GM19035 (cell line): Measurements from ENCODE around the gene HRCT1.
"Not testable (repeated sequence)": the region's sequence is repeated elsewhere in the genome, so short reads cannot be mapped to it uniquely, and the experiment has no call there.

Experiments used
- ATAC-seq: cut with Tn5 transposase; IDR thresholded peaks from one replicate; pipeline ENCODE4 v1.9.1; 2021; ENCODE audit not compliant: unreplicated experiment

Gene HRCT1

DNA sequence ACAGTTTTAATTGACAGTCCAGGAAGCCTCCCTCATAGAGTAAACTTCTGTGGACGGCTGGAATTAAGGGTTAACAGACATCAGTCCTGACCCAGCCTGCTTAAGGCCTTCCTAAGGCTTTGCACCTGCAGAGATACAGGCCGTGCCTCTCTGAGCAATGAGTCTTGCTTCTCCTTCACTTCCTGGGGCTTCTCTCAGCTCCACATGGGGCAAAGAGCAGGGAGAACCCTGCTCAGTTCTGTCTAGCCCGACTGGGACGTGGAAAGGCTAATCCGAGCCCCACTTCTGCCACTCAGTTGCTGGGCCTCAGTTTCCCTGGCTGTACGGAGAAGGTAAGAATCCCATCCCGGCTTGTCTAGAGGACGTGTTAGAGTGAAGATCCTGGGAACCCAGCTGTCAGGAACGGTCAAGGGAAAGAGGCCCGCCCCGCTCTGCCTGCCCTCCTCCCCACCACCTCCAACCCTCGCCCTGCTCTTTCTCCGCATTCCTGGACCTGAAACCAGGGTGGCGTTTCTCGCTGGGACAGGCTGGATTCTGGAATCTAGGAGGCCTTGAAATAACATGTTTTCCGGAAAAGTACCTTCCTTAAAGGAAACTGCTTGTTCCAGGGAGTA lies 9.8 kb downstream of the HRCT1 start:
- ATAC-seq, result no peak

DNA sequence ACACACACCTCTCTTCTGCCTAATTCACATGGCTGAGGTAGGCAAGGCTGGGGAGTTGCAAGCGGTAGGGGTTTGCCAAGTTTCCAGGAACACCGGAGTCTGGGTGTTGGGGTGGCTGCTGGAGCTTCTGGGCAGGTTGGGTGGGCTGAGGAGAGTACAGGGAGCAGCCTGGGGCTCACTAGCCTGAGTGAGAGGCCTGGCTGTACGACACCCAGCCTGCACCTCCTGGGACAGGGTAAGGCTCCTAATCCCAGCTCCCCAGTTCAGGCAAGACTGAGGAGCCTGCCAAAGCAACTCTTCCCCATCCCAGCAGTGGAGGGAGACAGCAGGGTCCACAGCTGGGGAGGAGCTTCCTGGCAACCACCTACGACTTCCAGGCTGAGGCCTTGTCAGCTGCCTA lies 11.3 kb downstream of the HRCT1 start:
- no peak for ATAC-seq

DNA sequence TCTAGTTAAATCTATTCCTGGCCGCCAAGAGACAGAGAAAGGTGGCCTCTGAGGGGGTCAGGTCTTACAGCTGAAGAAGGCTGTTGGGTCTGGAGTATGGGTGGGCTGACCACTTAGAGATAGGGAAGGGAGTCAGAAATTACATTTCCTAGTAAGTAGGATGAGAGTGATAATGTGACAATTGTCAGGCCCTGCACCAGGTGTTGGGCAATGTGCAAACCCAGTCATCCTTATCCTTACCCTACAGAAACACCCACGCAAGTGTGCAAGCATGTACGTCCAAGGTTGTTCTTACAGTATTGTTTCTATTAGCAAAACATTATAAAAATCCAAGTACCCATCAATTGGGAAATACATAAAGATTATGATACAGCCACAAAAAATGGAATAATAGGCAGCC lies 12.8 kb downstream of the HRCT1 start:
- no peak for ATAC-seq

DNA sequence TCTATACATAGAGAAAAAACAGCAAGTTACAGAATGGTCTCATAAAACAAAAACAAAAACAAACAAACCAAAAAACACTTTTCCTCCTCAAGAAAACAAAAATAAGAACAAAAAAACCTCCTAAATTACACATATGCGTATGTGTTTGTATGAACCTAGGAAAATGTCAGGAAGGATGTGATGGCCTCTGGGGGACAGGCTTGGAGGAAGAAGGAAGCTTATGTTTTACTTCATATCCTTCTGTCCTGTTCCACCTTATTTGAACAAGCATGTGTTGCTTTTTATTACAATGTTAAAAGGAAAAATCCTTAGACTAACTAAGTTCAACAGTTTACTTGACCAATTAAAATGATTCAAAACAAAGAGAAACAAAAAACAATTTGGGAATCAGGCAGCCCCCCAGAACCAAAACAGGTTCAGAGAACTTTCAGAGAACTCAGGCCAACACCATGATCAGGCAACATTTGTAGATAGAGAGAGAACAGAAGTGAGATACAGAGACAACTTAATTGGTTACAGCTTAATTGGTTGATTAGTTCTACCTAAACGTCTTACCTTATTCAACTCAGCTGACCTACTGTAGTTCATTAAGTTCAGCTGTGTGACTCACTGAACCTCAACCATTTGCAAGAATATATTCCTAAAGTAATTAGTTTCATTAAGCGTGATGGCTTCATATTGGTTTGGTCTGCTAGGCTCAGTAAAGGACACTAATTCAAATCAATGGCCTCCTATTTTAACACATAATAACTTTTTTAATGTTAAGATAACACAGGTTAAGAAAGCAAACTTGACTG lies 13.4 kb downstream of the HRCT1 start:
- ATAC-seq, result no peak

DNA sequence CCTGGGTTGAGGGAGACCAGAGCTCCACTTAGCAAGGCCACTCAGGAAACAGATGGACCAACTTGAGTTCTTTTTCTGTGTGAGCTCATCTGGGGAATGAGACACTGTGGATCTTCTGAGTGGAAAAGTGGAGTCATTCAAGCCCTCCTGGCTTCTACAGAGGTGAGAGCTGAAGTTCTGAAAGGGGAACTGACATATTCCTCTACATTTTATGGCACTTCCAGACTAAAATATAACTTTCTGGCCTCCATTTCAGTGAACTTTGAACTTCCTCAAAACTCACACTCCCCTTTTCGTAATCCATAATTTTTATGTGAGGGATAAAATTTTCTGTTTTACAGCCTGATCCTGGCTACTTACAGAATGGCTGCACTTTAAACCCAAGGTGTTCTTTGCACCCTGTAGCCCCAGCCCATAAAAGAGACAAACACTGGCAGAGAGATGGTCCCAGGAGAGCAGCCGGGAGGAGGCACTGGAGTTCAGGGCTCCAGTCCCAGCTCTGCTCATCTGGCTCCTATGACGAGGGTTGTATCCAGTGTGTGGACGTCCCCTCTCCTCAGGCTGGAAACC lies 14.1 kb downstream of the HRCT1 start:
- no peak for ATAC-seq

DNA sequence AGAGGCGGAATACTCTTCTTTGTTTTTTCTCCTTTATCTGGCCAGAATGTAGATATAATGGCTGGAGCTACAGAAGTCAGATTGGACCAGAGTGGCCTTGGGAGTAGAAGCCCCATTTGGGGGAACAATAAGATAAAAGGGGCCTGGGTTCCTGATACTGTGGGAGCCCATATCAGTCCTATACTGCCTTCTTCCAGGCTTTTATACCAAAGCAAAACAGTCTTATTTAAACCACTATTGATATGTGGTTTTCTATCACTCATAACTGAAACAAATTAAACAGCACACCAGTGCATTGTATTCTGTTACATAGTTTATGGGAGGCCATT lies 17.6 kb downstream of the HRCT1 start:
- ATAC-seq, result no peak

DNA sequence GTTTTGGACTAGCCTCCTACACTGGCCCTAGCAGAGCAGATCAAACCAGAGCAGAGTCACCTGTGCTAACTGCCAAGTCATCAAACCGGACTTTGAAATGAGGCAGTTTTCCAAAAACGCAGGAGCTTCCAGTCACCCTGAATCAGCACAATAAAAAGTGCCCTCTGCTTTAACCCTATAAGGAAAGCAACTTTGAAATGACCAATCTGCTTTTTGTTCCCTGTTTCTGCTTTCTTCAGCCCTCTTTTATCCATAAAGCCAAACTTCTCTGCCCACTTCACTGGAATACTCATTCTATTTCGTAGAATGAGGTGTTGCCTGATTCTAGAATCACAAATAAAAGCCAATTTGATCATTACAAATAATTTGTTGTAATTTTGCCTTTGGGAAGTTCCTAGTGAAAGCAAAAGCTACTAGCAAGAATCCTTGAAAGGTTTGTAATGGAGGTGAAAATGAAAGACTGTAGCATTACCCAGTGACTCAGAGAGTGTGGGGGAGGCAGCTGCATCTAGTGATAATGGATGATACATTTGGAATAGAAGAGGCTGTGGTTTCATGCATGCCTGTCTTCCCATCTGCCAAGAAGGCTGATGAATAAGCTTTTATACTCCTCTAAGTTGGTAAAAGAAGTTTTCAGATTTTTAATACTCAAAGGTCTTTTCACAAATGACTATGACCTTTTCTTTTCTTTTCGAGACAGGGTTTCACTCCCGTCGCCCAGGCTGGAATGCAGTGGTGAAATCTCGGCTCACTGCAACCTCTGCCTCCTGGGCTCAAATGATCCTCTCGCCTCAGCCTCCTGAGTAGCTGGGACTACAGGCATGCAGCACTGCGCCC lies 18.1 kb downstream of the HRCT1 start:
- no peak for ATAC-seq

DNA sequence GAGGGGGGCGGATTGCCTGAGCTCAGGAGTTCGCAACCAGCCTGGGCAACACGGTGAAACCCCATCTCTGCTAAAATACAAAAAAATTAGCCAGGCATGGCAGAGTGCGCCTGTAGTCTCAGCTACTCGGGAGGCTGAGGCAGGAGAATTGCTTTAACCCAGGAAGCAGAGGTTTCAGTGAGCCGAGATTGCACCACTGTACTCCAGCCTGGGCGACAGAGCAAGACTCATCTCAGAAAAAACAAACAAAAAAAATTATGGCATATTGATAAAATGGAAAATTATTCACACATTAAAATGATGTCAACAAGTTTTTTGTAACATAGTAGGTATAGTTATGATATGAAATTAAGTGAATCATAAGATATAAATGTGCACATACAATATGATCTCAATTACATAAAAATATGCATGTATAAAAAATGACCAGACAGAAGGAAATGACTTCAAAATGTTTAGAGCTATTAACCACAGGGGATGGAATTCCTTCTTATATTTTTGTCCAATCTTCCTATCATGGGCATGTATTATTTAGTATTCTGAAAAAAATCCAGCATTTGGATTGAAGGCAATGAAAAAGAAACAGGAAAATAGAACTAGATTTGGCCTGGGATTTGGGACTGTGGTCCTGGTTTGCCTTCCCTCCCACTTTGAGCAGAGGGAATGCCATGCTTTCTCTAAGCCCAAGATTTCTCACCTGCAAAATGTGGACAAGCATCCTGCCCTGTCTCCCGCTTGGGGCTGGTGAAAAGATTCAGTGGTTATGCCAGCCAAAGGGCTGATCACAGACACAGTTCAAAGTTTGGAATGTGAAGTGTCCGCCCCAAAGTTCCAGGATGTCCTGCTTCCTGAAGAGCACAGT lies 22.8 kb downstream of the HRCT1 start:
- no peak for ATAC-seq

DNA sequence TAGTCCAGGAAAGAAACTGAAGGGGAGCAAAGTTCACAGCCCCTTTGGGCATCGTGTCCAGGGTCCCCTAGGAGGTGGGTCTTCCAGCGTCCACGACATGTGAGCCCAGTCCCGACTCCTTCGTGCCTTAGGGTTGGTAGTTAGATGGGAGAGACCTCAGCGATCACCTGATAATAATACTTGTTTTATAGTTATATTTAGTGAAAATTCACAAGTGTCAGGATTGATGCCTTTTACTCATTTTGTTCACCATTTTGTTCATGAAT lies 23.4 kb downstream of the HRCT1 start:
- no peak for ATAC-seq

DNA sequence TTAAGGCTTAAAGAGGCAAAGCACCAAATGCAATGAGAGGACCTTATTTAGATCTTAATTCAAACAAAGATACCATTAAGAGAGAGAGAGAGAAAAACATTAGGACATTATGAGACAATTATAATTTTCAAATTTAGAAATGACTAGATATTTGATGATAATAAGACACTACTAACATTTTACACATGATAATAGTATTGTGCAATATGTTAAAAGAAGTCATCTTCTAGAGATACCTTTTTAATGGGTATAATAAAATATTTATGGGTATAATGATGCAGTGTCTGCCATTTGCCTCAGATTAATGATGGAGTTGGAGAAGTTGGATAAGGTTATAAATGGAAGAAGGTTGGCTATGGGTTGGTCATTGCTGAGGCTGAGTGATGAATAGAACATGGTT lies 24.5 kb downstream of the HRCT1 start:
- no peak for ATAC-seq

DNA sequence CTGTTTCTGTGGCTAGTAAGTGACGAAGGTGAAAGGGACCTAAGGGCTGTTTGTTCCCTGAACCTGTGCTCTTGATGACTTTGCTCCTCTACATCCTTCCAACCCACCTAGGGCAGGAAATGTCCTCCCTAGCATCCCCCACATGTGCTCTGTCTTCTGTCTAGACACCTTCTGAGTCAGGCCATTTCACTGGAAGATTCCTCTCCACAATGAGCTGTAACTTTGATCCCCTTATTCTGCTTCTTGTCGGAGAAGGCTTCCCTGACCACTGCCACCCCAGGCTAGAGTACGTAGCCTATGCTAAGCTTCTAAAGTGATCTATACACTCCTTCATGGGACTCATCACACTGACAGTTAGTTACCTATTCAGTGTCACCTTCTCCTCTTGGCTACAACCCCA lies 25.0 kb downstream of the HRCT1 start:
- ATAC-seq, result no peak

DNA sequence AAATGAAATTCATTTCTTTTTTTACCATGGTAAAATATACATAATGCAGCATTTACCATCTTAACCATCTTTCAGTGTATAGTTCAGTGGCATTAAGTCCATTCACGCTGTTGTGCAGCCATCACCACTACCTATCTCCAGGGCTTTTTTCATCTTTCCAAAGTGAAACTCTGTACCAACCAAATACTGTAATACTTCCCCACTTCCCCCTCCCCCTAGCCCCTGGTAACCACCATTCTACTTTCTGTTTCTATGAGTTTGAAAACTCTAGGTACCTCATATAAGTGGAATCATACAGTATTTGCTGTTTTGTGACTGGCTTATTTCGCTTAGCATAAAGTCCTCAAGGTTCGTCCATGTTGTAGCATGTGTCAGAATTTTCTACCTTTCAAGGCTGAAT lies 26.7 kb downstream of the HRCT1 start:
- no peak for ATAC-seq

DNA sequence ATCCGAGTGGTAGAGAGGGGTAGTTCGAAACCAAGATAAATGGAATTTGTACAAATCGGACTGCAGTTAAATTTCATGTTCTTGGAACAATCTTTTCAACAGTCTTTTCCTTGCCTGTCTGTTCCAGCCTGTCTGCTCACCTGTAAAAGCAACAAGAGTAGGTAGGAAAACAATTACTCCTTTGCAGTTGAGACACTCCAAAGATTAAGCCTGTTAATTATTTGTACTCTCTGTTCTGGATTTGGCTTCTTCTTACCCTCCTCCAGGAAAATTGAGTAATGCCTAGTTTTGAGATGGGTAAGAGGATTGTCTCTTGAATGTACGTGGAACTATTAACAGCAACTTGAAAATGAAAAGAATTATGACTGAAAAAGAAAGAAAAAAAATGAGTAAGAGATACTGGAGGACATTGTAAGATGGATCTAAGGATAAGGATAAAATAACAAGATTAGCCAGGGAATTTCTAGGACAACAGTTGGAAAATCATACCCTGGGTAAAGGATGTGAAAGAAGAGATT lies 27.6 kb downstream of the HRCT1 start:
- no peak for ATAC-seq

DNA sequence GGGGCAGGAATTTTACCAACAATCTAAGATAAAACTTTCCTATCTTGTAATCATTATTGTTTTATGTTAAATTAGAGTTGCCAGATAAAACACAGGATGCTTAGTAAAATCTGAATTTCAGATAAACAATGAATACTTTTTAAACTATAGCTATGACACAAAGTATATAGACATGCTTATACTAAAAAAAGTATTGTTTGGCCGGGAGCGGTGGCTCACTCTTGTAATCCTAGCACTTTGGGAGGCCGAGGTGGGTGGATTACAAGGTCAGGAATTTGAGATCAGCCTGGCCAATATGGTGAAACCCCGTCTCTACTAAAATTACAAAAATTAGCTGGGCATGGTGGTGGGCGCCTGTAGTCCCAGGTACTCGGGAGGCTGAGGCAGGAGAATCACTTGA lies 28.1 kb downstream of the HRCT1 start:
- not testable (repeated sequence) for ATAC-seq

DNA sequence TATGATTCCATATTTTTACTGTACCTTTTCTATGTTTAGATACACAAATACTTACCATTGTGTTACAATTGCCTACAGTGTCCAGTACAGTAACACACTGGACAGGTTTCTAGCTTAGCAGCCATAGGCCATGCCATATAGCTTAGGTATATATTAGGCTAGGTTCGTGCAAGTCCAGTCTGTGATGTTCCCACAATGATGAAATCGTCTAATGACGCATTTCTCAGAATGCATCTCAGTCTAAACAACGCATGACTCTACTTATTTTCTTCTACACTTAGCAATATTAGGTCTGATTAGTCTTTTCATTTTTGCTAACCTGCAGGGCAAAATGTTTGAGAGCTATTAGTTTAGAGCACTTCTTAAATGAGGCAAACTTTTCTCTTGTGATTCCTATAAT lies 29.3 kb downstream of the HRCT1 start:
- no peak for ATAC-seq

DNA sequence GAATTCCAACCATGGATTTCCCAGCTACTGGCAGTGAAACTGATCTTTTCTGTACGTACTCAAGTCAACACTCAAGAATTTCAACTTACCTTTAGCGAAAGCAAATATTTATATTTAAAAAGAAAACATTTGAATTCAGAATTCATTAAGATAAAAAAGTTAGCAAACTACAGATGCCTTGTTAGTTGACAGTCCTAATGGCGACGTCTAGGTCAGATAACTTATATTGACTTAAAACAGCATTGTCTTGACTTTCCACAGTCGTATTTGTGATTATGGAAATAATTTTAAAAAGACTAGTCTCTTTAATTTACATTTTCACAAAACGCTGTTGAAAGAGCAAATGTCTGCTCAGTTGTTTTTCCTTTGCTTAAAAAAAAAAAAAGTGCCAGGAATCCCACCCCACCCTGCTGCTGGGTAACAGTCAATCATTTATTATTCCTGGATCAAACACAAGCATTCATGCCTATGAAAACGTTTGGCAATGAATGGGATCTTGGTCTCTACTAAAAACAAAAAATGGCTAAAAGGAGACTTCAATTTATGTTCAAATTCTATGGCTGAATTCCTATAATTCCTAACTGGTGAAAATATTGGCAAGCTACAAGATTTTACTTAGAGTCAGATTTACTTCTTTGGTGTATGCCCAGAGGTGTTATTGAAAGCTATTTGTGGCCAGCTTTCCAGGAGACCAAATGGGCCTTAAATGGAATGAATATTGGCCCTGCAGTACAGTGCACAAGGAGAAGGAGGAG lies 29.9 kb downstream of the HRCT1 start:
- no peak for ATAC-seq

DNA sequence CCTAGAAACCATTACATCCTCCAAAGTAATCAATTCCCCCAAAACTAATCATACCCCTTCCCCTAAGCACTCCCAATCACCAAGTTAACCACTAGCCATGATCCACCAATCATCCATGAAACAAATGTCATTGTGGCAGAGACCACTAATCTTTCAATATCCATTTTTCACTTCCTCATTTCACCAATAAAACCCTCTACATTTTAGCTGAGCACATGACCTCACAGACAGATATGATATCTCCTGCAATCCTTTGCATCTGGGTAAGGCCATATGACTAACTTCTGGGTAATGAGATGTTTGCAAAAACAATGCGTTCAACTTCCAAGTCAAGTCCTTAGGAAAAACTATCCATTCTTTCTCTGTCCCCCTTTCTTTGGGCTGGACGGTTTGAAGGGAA lies 31.2 kb downstream of the HRCT1 start:
- ATAC-seq, result no peak

DNA sequence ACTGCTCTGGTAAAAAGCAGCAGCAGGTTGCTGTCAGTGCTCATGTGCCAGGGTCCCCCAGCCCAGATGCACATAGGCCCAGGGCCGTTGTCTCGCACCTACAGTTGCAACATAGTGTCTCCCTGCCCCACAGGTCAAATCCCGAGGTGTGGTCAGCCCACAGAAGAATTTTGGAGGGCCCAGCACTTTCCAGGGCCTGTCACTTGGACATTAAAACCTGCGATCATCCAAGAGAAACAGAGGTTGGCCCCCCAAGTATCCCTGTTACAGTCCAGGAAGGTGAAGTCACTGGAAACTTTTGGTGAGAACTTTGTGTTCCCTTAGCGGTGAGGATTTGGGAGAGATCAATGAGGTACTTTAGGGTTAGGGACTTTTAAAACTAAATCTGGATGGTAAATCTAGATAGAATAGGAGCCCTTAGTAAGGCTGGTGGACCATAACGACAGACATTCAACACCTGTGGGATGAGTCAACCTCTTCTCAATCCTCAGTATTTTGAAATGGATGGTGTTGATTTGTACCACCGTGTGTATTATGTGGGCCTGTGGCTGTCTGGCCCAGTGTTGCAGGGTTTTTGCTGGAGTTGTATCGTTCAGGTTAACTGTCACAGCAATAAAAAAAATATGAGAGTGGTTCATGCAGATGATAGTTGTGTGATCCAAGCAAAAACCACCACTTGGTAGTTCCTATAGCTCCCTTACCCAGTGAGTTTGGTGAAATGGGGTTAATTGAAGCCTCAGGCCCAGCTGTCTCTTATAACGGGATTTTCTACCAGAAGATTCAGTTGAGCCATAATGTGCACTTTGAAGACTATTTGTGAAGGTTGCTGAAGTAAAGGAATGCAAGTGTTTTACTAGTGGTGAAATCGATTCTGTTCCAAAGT lies 32.7 kb downstream of the HRCT1 start:
- no peak for ATAC-seq

DNA sequence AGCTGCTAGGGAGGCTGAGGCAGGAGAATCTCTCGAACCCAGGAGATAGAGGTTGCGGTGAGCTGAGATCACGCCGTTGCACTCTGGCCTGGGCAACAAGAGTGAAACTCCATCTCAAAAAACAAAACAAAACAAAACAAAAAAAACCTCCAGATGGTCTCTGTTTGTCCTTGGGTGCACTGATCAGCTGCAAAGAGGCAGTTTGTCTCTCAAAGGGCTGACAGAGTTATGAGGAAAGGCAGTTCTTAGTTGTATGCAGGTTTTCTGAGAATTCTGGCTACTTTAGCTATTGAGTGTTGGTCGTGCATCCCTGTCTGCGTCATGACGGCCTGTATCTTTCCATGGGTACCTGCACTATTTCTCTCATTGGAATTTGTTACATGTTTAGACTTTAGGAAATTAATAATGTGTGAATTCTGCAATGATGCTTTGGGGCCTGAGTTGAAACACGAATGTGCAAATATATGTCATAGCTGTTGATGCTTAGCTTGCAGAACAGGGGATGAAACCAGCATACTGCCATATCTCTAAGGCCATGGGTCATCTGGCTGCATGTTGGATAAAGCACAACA lies 33.8 kb downstream of the HRCT1 start:
- no peak for ATAC-seq
